ENCODE data around the gene MTUS2. TPM values are rescaled to one million over a fixed set of nuclear protein-coding genes. Genes with fewer than 3 reads are reported as not detected.

MTUS2 gene
- total and polyA plus RNA-seq, 2 donors (not counting 3 experiments of a cell fraction or from before 2014, with no cell fraction given), result not detected

- Histone ChIP-seq H3K27me3 (ENCODE audit: control insufficient read depth in 2 of 2, insufficient read depth in 2 of 2, low read length in 2 of 2) (peaks cover 0 to 2% of the 10 kb centered on the region in 2 experiments), H3K9me3 (replicated peaks; ENCODE audit: control insufficient read depth, insufficient read depth, low read length) (peaks cover 2% of the 10 kb centered on the region), H3K4me3 (replicated peaks in 1 of 3; ENCODE audit: insufficient read depth in 1 of 3, low read depth in 1 of 3, low read length in 3 of 3) (no peak overlapping the region), H3K79me2 (ENCODE audit: control insufficient read depth, insufficient read depth, low read length) (no peaks in the 10 kb centered on the region), H3K9me1 (replicated peaks; ENCODE audit: control insufficient read depth, extremely low read depth, insufficient read depth, low read length) (no peaks in the 10 kb centered on the region), H3K4me1 (ENCODE audit: control insufficient read depth, extremely low read depth, insufficient read depth, low read length) (no peaks in the 10 kb centered on the region), H3K4me2 (ENCODE audit: insufficient read depth, low read length) (no peak overlapping the region), H3K27ac (ENCODE audit: insufficient read depth, low read depth, low read length) (no peak overlapping the region), H2AFZ (ENCODE audit: low read depth, low read length) (no peak overlapping the region), H3K9ac (replicated peaks; ENCODE audit: extremely low read depth, insufficient read depth, low read length) (no peak overlapping the region), H4K20me1 (replicated peaks; ENCODE audit: control insufficient read depth, extremely low read depth, insufficient read depth, low read length) (no peaks in the 10 kb centered on the region), H3K36me3 (ENCODE audit: control insufficient read depth in 2 of 2, extremely low read depth in 1 of 2, insufficient read depth in 2 of 2, low read length in 2 of 2) (no peaks in the 10 kb centered on the region)
- FAIRE-seq (no peak), DNase-seq (ENCODE audit: low read depth, low spot score) (no peak)
- ChIA-PET CTCF (no interaction called here), POLR2A (no interaction called here)
- dilution Hi-C loops (cut with MboI; ENCODE audit: extremely low pct_ligation_motif_present, low sequenced_read_pairs) (no loop called here), intact Hi-C loops (cut with micrococcal nuclease) (no loop called here)
- no peak for TF ChIP-seq EZH2 (IDR thresholded peaks at IDR 0.05; ENCODE audit: borderline replicate concordance, low read depth, low read length, severe bottlenecking)
- TF ChIP-seq POLR2A (IDR thresholded peaks at IDR 0.05; ENCODE audit: low read depth, low read length), result no peak
- TF ChIP-seq CTCF (IDR thresholded peaks at IDR 0.05; ENCODE audit: extremely low read depth in 1 of 2, insufficient read depth in 1 of 2, low read depth in 1 of 2, low read length in 2 of 2), result no peak
- TF ChIP-seq MAX (IDR thresholded peaks at IDR 0.05; ENCODE audit: insufficient read depth, insufficient read length), result no peak
- TF ChIP-seq MYC (IDR thresholded peaks at IDR 0.05; ENCODE audit: low read depth, low read length), result no peak
- no peak for TF ChIP-seq JUN (IDR thresholded peaks at IDR 0.05; ENCODE audit: borderline replicate concordance, insufficient read depth, insufficient read length, low read depth)
- no peak for TF ChIP-seq FOS (IDR thresholded peaks at IDR 0.05; ENCODE audit: borderline replicate concordance, insufficient read depth, low read length)
- TF ChIP-seq GATA2 (IDR thresholded peaks at IDR 0.05; ENCODE audit: insufficient read depth, insufficient read length, low read depth, low read length), result no peak
- TF ChIP-seq POLR2AphosphoS5 (IDR thresholded peaks at IDR 0.05; ENCODE audit: insufficient read depth, low read depth, low read length), result no peak
- BruUV-seq (replicated peaks), result no TSS peak
Observed at GRCh38 chr13:28830580-28830979, 10.4 kb downstream of the MTUS2 start.
